ENCODE data around the gene USP9X. TPM values are rescaled to one million over a fixed set of nuclear protein-coding genes. Genes with fewer than 3 reads are reported as not detected.
"Not testable (repeated sequence)": the region's sequence is repeated elsewhere in the genome, so short reads cannot be mapped to it uniquely, and the experiment has no call there.

Gene USP9X
- polyA plus RNA-seq, 1 donor from 2014 or later, result 20.6 TPM

DNA sequence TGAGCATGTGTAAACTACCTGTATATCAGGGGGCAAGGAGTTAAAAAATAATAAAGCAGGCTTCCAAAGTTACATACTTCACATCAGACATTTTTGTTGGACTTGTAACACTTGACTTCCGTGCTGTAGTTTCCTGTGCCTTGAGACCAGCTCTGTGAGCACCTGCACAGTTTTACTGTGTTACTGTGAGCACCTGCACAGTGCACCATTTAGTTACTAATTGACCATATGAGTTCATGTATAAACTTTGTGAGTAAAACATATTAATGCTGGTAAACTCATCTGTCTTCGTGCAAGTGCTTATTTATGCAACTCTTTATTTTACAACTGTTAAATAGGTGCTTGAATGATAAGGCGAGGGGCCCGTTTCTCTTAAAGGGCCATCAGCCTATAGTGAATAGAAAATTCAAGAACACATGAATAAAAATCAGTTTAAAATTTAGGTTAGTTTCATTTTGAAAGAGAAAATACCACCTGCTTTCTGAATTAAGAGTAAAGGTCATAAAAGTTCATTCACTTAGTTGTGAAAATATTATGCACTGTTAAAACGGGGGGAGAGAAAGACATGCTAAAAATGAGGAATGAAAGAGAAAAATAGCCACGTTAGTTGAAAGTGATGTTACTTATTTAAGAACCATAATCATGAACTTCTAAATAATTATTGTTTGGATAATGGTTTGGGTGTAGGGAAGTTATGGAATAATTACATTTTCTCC is 42.4 kb downstream of the USP9X start:
- Mint-ChIP-seq H3K9me3 (no peaks in the 10 kb centered on the region), H3K27ac (peak overlapping the region in 1 of 3 donors; percentile 56), H3K36me3 (peaks cover 7% of the 10 kb centered on the region), H3K4me3 (no peak overlapping the region), H3K4me1 (peaks cover 18 to 32% (median 29%) of the 10 kb centered on the region in 3 donors), H3K27me3 (no peaks in the 10 kb centered on the region)

DNA sequence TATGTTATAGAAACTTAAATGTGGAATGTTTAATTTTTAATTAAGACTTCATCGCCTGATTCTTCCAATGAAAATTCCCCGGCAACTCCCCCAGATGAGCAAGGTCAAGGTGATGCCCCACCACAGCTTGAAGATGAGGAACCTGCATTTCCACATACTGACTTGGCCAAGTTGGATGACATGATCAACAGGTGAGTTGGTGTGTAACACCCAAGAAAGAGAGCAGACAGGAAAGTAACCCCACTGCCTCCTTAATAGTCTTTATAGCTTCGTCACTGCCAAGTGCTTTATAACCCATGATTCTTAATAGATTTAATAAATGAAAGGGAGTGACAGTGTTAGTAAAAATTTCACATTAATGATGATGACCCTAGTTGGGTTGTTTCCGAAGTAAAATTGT is 43.7 kb downstream of the USP9X start:
- H3K36me3 Mint-ChIP-seq, result peaks cover 5% of the 10 kb centered on the region
- peaks cover 11 to 24% (median 23%) of the 10 kb centered on the region in 3 donors for H3K4me1 Mint-ChIP-seq
- H3K9me3 Mint-ChIP-seq, result no peaks in the 10 kb centered on the region
- H3K27me3 Mint-ChIP-seq, result no peaks in the 10 kb centered on the region
- H3K4me3 Mint-ChIP-seq, result no peak overlapping the region
- H3K27ac Mint-ChIP-seq, result no peak overlapping the region

- Mint-ChIP-seq H3K36me3 (peaks cover 3% of the 10 kb centered on the region), H3K27ac (no peak overlapping the region), H3K4me1 (peaks cover 10 to 17% (median 10%) of the 10 kb centered on the region in 3 donors), H3K9me3 (no peaks in the 10 kb centered on the region), H3K4me3 (no peak overlapping the region), H3K27me3 (no peaks in the 10 kb centered on the region)
Observed at GRCh38 chrX:41131766-41132165, 46.5 kb downstream of the USP9X start.

DNA sequence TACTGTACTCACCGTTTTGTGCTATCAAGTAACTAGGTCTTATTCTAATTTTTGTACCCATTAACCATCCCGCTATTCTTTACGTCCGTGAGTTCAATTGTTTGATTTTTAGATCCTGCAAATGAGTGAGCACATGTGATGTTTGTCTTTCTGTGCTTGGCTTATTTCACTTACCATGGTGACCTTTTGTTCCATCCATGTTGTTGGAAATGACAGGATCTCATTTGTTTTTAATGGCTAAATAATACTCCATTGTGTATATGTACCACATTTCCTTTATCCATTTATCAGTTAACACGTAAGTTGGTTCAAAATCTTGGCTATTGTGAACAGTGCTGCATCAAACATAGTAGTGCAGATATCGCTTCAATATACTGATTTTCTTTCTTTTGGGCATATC is 48.3 kb downstream of the USP9X start:
- peaks cover 0 to 8% (median 2%) of the 10 kb centered on the region in 3 donors for H3K4me1 Mint-ChIP-seq
- no peak overlapping the region for H3K27ac Mint-ChIP-seq
- H3K4me3 Mint-ChIP-seq, result no peak overlapping the region
- no peaks in the 10 kb centered on the region for H3K27me3 Mint-ChIP-seq
- no peaks in the 10 kb centered on the region for H3K9me3 Mint-ChIP-seq
- peaks cover 4% of the 10 kb centered on the region for H3K36me3 Mint-ChIP-seq

- Mint-ChIP-seq H3K27ac (no peak overlapping the region), H3K27me3 (no peaks in the 10 kb centered on the region), H3K4me3 (no peak overlapping the region), H3K4me1 (peaks cover 0 to 3% (median 1%) of the 10 kb centered on the region in 3 donors), H3K36me3 (peaks cover 1% of the 10 kb centered on the region), H3K9me3 (no peaks in the 10 kb centered on the region)
Observed at GRCh38 chrX:41137589-41137988, 52.3 kb downstream of the USP9X start.

DNA sequence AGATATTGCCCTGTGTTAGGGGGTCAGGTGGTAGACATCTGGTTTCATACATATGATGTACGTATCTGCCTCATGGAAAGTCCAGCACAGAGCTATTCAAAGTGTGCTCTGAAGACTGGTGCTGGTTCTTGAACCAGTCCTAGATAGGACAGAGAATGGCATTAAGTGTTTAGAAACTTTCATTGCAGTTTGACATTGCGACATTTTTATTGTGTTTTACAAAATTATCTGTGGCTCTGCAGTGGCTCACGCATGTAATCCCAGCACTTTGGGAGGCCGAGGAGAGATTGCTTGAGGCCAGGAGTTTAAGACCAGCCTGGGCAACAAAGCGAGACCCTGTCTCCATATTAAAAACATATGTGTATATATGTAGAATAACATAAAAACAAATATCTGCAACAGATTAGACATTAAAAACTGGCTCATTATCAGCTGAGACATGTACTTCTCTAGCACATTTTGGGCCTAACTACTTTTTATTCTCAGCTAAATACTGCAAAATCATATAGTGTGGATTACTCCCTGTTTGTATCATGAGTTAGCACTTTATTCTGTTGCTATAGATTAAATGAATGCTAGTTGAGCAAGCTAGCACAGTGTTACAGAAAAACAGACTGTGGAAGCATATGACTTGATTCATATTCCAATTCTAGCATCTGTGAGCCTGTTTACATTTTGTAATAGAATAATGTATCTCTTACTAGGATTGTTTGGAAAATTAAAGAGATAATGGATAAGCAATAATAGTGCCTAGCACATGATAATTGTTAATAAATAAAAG is 57.1 kb downstream of the USP9X start:
- no peak overlapping the region for H3K4me3 Mint-ChIP-seq
- peak overlapping the region in 1 of 3 donors; percentile 27 for H3K27ac Mint-ChIP-seq
- no peaks in the 10 kb centered on the region for H3K27me3 Mint-ChIP-seq
- no peaks in the 10 kb centered on the region for H3K4me1 Mint-ChIP-seq
- H3K9me3 Mint-ChIP-seq, result no peaks in the 10 kb centered on the region
- H3K36me3 Mint-ChIP-seq, result peaks cover 4% of the 10 kb centered on the region

- H3K9me3 Mint-ChIP-seq, result no peaks in the 10 kb centered on the region
- peaks cover 6% of the 10 kb centered on the region for H3K36me3 Mint-ChIP-seq
- H3K27me3 Mint-ChIP-seq, result no peaks in the 10 kb centered on the region
- H3K4me1 Mint-ChIP-seq, result no peaks in the 10 kb centered on the region
- no peak overlapping the region for H3K27ac Mint-ChIP-seq
- H3K4me3 Mint-ChIP-seq, result no peak overlapping the region
Observed at GRCh38 chrX:41144873-41145272, 59.6 kb downstream of the USP9X start.

- H3K27me3 Mint-ChIP-seq, result no peaks in the 10 kb centered on the region
- no peaks in the 10 kb centered on the region for H3K4me1 Mint-ChIP-seq
- H3K36me3 Mint-ChIP-seq, result peaks cover 6% of the 10 kb centered on the region
- no peaks in the 10 kb centered on the region for H3K9me3 Mint-ChIP-seq
- no peak overlapping the region for H3K4me3 Mint-ChIP-seq
- no peak overlapping the region for H3K27ac Mint-ChIP-seq
Observed at GRCh38 chrX:41145920-41146608, 60.8 kb downstream of the USP9X start.

GRCh38 chrX:41148553-41148952 is 63.3 kb downstream of the USP9X start:
- peaks cover 0 to 1% (median 0%) of the 10 kb centered on the region in 3 donors for H3K4me1 Mint-ChIP-seq
- H3K36me3 Mint-ChIP-seq, result peaks cover 12% of the 10 kb centered on the region
- no peaks in the 10 kb centered on the region for H3K9me3 Mint-ChIP-seq
- H3K27ac Mint-ChIP-seq, result no peak overlapping the region
- H3K27me3 Mint-ChIP-seq, result no peaks in the 10 kb centered on the region
- no peak overlapping the region for H3K4me3 Mint-ChIP-seq

- Mint-ChIP-seq H3K4me1 (peaks cover 0 to 1% (median 0%) of the 10 kb centered on the region in 3 donors), H3K27ac (no peak overlapping the region)
Observed at GRCh38 chrX:41150043-41150442, 64.8 kb downstream of the USP9X start.

GRCh38 chrX:41151726-41152125 is 66.5 kb downstream of the USP9X start:
- peaks cover 16% of the 10 kb centered on the region for H3K36me3 Mint-ChIP-seq
- H3K27ac Mint-ChIP-seq, H3K9me3 Mint-ChIP-seq, H3K4me3 Mint-ChIP-seq, H3K4me1 Mint-ChIP-seq, H3K27me3 Mint-ChIP-seq: not testable (repeated sequence)

More at GRCh38 chrX:41150043-41150442, 64.8 kb downstream of the USP9X start:
- Mint-ChIP-seq H3K4me3 (no peak overlapping the region), H3K36me3 (peaks cover 15% of the 10 kb centered on the region), H3K27me3 (no peaks in the 10 kb centered on the region), H3K9me3 (no peaks in the 10 kb centered on the region)

- Mint-ChIP-seq H3K4me1 (peaks cover 0 to 1% (median 0%) of the 10 kb centered on the region in 3 donors), H3K27me3 (no peaks in the 10 kb centered on the region), H3K36me3 (peaks cover 13% of the 10 kb centered on the region), H3K27ac (no peak overlapping the region), H3K9me3 (no peaks in the 10 kb centered on the region), H3K4me3 (no peak overlapping the region)
Observed at GRCh38 chrX:41152221-41152620, 67.0 kb downstream of the USP9X start.

- Mint-ChIP-seq H3K27ac (no peak overlapping the region), H3K4me3 (no peak overlapping the region), H3K36me3 (peaks cover 13% of the 10 kb centered on the region), H3K4me1 (peaks cover 0 to 1% (median 0%) of the 10 kb centered on the region in 3 donors), H3K9me3 (no peaks in the 10 kb centered on the region), H3K27me3 (no peaks in the 10 kb centered on the region)
Observed at GRCh38 chrX:41153448-41153847, 68.2 kb downstream of the USP9X start.

DNA sequence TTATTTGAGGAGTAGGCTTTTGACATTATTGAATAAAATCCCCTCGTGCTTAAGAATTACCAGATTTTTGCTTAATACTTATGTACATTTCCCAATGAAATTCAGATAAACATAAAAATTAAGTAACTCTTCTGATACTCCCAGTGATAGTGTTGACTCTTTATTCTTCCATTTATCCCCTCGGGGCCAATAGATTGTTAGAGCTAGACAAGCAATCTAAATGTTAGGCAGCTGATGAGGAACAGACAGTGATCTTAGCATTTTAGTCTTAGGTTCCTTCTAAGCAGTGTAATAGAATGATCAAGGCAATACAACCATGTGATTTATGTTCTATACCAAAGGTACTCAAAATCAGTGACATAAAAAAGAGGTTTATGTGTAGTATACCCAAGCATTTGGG is 68.7 kb downstream of the USP9X start:
- H3K4me1 Mint-ChIP-seq, result peaks cover 0 to 1% (median 0%) of the 10 kb centered on the region in 3 donors
- H3K4me3 Mint-ChIP-seq, result no peak overlapping the region
- H3K27ac Mint-ChIP-seq, result no peak overlapping the region
- H3K36me3 Mint-ChIP-seq, result peaks cover 12% of the 10 kb centered on the region
- H3K27me3 Mint-ChIP-seq, result no peaks in the 10 kb centered on the region
- no peaks in the 10 kb centered on the region for H3K9me3 Mint-ChIP-seq

DNA sequence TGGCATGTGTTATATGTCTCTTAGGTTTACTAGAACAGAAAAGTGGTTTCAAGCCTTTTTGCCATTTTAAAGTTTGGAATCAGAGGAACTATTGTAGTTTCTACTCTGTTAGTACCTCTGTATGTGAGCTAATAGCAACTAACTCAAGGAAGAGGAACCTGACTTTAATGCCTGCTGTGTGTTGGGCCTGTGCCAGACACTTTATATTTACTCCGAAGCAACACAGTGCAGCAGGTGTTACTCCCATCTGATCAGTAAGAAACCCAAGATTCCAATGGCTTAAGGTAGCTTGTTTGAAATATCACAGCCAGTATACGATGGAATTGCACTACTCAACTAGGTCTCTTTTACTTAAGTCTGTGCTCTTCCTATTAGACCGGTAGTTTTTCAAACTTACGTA is 79.2 kb downstream of the USP9X start:
- Mint-ChIP-seq H3K4me1 (peaks cover 0 to 2% (median 0%) of the 10 kb centered on the region in 3 donors), H3K4me3 (no peak overlapping the region), H3K36me3 (peaks cover 14% of the 10 kb centered on the region), H3K27ac (peak overlapping the region in 1 of 3 donors; percentile 46), H3K9me3 (no peaks in the 10 kb centered on the region), H3K27me3 (no peaks in the 10 kb centered on the region)
